Peyer's patch (tissue), 4 donors: ENCODE data around the gene USP1. TPM values are rescaled to one million over a fixed set of nuclear protein-coding genes. Genes with fewer than 3 reads are reported as not detected.

ENCODE experiments used
- DNase-seq, 3 donors: peaks; one replicate each; pipeline ENCODE4 v3.0.0-alpha.2; 2017 to 2019
- H3K27ac ChIP-seq, 4 donors: fragments of 200-600 bp; sonication (generic); one replicate each; pipeline ENCODE4 v1.5.1; 2016 to 2019
- H3K27me3 ChIP-seq, 2 donors: fragments of 200-600 bp; sonication (generic); one replicate each; pipeline ENCODE4 v1.5.1; 2019
- H3K36me3 ChIP-seq, 3 donors: fragments of 200-600 bp; sonication (generic); one replicate each; pipeline ENCODE4 v1.5.1; 2016 to 2019
- H3K4me1 ChIP-seq, 4 donors: fragments of 200-600 bp; sonication (generic); one replicate each; pipeline ENCODE4 v1.5.1; 2016 to 2019
- H3K4me3 ChIP-seq, 4 donors: fragments of 200-600 bp; sonication (generic); 1 replicate in 3 of 4; 2 replicates in 1 of 4; pipeline ENCODE4 v1.5.1; 2016 to 2019; ENCODE audit warnings: mild to moderate bottlenecking in 1 of 4
- H3K9me3 ChIP-seq, 4 donors: fragments of 200-600 bp; sonication (generic); one replicate each; pipeline ENCODE4 v1.5.1; 2016 to 2019; ENCODE audit warnings: mild to moderate bottlenecking in 1 of 4
- POLR2A ChIP-seq, 2 donors: fragments of 450-650 bp; IDR thresholded peaks; one replicate each; pipeline ENCODE4 v1.5.1; 2017; ENCODE audit warnings: antibody characterized with exemption in 2 of 2, mild to moderate bottlenecking in 2 of 2, moderate library complexity in 2 of 2
- total RNA-seq, 4 donors: library from RNA; depleted of rRNA; stranded (reverse); fragments of >200 nt; gene quantifications; one replicate each; pipeline ENCODE4 v1.1.0, GENCODE V29; 2016
- TF ChIP-seq, protein P1 (sequence below), 6 experiments: fragments of 450-650 bp in 4 of 6; fragments of 200-600 bp in 2 of 6; sonication (generic) in 1 of 6; IDR thresholded peaks; one replicate each; pipeline ENCODE4 v1.5.1; 2017 to 2019; ENCODE audit warnings: antibody characterized with exemption in 6 of 6, mild to moderate bottlenecking in 3 of 6, moderate library complexity in 1 of 6

The USP1 gene
- total RNA-seq, 4 donors from 2014 or later = 13.8 to 23.9 (median 20.6) TPM

DNA sequence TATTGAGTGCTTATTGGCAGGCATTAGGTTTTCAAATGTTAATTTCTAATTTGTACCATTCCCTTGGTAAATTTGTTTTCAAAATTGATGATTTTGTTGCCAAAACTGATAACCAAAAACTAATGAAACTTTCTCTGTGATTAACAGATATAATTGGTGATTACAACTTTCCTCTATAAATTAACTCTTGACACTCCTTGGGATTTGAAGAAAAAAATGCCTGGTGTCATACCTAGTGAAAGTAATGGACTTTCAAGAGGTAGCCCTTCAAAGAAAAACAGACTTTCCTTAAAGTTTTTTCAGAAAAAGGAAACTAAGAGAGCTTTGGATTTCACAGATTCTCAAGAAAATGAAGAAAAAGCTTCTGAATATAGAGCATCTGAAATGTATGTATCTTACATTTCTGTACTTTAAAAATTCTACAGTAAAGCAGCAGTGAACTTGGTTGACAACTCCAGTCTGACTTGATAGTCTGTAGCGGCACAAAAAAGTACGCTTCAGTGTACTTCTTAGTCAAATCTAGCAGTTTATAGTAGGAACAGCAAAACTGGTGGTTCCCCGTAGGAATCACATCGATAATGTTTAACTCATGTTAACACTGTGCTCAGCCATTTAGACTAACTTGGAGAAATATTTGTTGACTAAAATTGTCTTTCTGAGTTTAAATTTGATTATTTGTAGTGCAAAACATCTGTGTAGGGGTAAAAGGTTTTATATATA is 3.0 kb downstream of the USP1 start:
- Histone ChIP-seq H3K36me3 (peaks cover 0 to 32% (median 0%) of the 10 kb centered on the region in 3 donors), H3K4me3 (no peak overlapping the region), H3K4me1 (peaks cover 0 to 24% (median 5%) of the 10 kb centered on the region in 4 donors), H3K9me3 (no peaks in the 10 kb centered on the region), H3K27me3 (no peaks in the 10 kb centered on the region), H3K27ac (no peak overlapping the region)
- no peak for TF ChIP-seq POLR2A (IDR thresholded peaks at IDR 0.05)
- TF ChIP-seq, protein P1, sequence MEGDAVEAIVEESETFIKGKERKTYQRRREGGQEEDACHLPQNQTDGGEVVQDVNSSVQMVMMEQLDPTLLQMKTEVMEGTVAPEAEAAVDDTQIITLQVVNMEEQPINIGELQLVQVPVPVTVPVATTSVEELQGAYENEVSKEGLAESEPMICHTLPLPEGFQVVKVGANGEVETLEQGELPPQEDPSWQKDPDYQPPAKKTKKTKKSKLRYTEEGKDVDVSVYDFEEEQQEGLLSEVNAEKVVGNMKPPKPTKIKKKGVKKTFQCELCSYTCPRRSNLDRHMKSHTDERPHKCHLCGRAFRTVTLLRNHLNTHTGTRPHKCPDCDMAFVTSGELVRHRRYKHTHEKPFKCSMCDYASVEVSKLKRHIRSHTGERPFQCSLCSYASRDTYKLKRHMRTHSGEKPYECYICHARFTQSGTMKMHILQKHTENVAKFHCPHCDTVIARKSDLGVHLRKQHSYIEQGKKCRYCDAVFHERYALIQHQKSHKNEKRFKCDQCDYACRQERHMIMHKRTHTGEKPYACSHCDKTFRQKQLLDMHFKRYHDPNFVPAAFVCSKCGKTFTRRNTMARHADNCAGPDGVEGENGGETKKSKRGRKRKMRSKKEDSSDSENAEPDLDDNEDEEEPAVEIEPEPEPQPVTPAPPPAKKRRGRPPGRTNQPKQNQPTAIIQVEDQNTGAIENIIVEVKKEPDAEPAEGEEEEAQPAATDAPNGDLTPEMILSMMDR (IDR thresholded peaks at IDR 0.05) = no peak
- DNase-seq = no peak

DNA sequence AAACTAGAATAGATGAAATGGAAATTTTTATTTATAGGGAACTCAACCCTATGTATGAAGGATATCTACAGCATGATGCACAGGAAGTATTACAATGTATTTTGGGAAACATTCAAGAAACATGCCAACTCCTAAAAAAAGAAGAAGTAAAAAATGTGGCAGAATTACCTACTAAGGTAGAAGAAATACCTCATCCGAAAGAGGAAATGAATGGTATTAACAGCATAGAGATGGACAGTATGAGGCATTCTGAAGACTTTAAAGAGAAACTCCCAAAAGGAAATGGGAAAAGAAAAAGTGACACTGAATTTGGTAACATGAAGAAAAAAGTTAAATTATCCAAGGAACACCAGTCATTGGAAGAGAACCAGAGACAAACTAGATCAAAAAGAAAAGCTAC is 7.9 kb downstream of the USP1 start:
- H3K27ac ChIP-seq = no peak overlapping the region
- no peak overlapping the region for H3K4me3 ChIP-seq
- H3K36me3 ChIP-seq = peaks cover 0 to 79% (median 0%) of the 10 kb centered on the region in 3 donors
- DNase-seq = no peak
- H3K27me3 ChIP-seq = no peaks in the 10 kb centered on the region
- peaks cover 0 to 4% (median 0%) of the 10 kb centered on the region in 4 donors for H3K4me1 ChIP-seq
- TF ChIP-seq, protein P1 (IDR thresholded peaks at IDR 0.05) = no peak
- no peak for TF ChIP-seq POLR2A (IDR thresholded peaks at IDR 0.05)
- no peaks in the 10 kb centered on the region for H3K9me3 ChIP-seq

- Histone ChIP-seq H3K27me3 (no peaks in the 10 kb centered on the region), H3K4me3 (no peak overlapping the region), H3K9me3 (no peaks in the 10 kb centered on the region), H3K4me1 (no peaks in the 10 kb centered on the region), H3K36me3 (peaks cover 0 to 89% (median 0%) of the 10 kb centered on the region in 3 donors), H3K27ac (no peak overlapping the region)
- no peak for DNase-seq
- TF ChIP-seq POLR2A (IDR thresholded peaks at IDR 0.05) = no peak
- TF ChIP-seq, protein P1 (IDR thresholded peaks at IDR 0.05) = no peak
These were observed 11.5 kb downstream of the USP1 start for GRCh38 chr1:62448221-62448933.

DNA sequence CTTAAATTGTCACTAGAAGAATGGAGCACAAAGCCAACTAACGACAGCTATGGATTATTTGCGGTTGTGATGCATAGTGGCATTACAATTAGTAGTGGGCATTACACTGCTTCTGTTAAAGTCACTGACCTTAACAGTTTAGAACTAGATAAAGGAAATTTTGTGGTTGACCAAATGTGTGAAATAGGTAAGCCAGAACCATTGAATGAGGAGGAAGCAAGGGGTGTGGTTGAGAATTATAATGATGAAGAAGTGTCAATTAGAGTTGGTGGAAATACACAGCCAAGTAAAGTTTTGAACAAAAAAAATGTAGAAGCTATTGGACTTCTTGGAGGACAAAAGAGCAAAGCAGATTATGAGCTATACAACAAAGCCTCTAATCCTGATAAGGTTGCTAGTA is 13.5 kb downstream of the USP1 start:
- no peaks in the 10 kb centered on the region for H3K27me3 ChIP-seq
- no peak overlapping the region for H3K27ac ChIP-seq
- no peak for DNase-seq
- H3K36me3 ChIP-seq = peaks cover 0 to 91% (median 0%) of the 10 kb centered on the region in 3 donors
- H3K4me3 ChIP-seq = no peak overlapping the region
- no peaks in the 10 kb centered on the region for H3K4me1 ChIP-seq
- H3K9me3 ChIP-seq = no peaks in the 10 kb centered on the region
- TF ChIP-seq POLR2A (IDR thresholded peaks at IDR 0.05) = no peak
- TF ChIP-seq, protein P1 (IDR thresholded peaks at IDR 0.05) = no peak

DNA sequence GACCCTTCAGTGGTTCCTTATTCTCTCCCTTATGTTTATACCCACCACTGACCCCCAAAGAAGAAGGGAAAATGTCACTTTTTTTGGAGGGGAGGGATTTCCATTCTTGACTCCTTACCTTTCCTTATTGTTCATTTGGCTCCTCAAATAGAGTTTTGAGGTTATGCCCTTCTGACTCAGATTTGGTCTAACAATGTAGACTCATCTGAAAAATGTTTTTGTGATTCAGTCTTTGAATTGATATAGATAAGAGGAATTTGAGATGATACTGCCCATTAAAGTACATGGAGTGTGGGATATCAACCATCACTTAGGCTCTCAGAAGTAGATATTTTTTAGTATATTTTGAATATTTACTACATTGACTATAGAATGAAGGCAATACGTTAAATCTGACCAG is 16.1 kb downstream of the USP1 start:
- Histone ChIP-seq H3K36me3 (peaks cover 0 to 79% (median 0%) of the 10 kb centered on the region in 3 donors), H3K27me3 (no peaks in the 10 kb centered on the region), H3K27ac (no peak overlapping the region), H3K4me3 (no peak overlapping the region), H3K9me3 (no peaks in the 10 kb centered on the region), H3K4me1 (no peaks in the 10 kb centered on the region)
- TF ChIP-seq POLR2A (IDR thresholded peaks at IDR 0.05) = no peak
- TF ChIP-seq, protein P1 (IDR thresholded peaks at IDR 0.05) = no peak
- no peak for DNase-seq
